GM19438 (cell line): ENCODE results near the gene PTPRE.
A peak's percentile ranks its signal among the peaks of the same experiment; 100 is the strongest.

ENCODE experiments used
- ATAC-seq: cut with Tn5 transposase; IDR thresholded peaks from one replicate; pipeline ENCODE4 v1.9.1; 2021; ENCODE audit warnings: low read depth; ENCODE audit not compliant: unreplicated experiment

Gene PTPRE

GRCh38 chr10:128068398-128069285 lies 161.7 kb downstream of the PTPRE start:
- ATAC-seq = peak; percentile 2

GRCh38 chr10:128069351-128070051 lies 162.6 kb downstream of the PTPRE start:
- peak; percentile 51 for ATAC-seq

DNA sequence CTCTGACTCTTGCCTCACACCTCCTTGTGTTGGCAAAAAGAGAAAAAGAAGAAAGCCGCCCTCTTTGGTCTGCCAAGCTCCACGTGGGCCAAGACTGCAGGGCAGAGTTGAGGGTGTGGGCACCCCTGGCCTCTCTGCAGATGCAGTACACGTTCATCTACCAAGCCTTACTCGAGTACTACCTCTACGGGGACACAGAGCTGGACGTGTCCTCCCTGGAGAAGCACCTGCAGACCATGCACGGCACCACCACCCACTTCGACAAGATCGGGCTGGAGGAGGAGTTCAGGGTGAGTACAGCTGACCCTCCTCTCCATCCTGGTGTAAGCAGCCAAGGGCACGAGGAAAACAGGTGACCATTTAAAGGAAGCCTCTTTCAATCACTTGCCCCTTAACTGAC lies 163.3 kb downstream of the PTPRE start:
- no peak for ATAC-seq

GRCh38 chr10:128070721-128071416 lies 164.0 kb downstream of the PTPRE start:
- ATAC-seq = no peak

DNA sequence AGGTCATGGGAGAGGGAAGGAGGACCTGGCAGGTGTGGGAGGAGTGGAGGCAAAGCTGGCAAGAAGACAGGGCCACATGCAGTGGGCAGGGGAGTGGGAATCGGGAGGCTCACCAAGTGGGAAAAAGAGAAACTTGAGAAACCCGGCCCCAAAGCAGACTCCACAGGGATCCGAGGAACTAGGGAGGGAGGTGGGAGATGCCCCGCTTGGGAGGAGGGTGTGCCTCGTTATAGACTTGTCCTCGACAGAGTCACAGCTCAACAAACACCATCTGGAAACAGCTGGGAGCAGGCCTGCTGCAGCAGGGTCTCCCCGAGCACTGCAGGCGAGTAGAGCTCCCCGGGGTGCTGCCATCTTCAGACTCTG lies 164.5 kb downstream of the PTPRE start:
- no peak for ATAC-seq

- no peak for ATAC-seq
These were observed 165.1 kb downstream of the PTPRE start for GRCh38 chr10:128072046-128072445.

- ATAC-seq = no peak
These were observed 166.2 kb downstream of the PTPRE start for GRCh38 chr10:128072941-128073645.

DNA sequence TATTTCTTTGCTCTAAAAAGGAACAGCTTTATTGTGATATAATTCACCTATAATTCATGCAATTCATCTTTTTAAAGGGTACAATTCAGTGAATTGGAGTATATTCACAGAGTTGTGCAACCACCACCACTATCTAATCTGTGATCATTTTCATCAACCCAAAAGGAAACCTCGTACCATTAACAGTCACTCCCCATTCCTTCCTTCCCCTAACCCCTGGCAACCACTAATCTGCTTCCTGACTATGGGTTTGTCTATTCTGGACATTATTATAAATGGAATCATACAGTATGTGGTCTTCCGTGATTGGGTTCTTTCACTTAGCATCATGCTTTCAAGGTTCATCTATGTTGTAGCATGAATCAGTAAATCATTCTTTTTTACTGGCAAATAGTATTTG lies 167.0 kb downstream of the PTPRE start:
- no peak for ATAC-seq

- ATAC-seq = no peak
These were observed 167.7 kb downstream of the PTPRE start for GRCh38 chr10:128074589-128074988.

GRCh38 chr10:128077155-128077875 lies 170.4 kb downstream of the PTPRE start:
- ATAC-seq = no peak

- peak; percentile 81 for ATAC-seq
These were observed 171.4 kb downstream of the PTPRE start for GRCh38 chr10:128078136-128078969.

GRCh38 chr10:128080231-128080630 lies 173.3 kb downstream of the PTPRE start:
- ATAC-seq = no peak

GRCh38 chr10:128080641-128081040 lies 173.7 kb downstream of the PTPRE start:
- no peak for ATAC-seq

DNA sequence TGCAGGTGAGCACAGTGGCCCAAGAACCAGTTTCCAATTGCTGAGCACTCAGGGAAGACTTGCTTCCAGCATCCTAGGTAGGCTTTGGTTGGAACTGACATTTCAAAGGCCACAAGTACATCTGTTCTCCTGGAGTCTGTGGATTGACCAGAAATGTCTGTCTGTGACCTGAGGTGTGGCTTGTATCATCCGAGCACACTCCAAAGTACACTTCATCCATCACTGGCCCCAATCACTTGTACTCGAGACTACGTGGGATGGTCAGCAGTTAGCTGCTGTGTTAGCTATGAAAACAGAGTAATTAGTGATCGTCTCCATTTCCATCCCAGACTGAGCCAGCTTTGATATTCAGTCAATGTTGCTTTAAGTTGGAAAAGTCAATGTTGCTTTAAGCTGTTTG lies 174.3 kb downstream of the PTPRE start:
- ATAC-seq = no peak

DNA sequence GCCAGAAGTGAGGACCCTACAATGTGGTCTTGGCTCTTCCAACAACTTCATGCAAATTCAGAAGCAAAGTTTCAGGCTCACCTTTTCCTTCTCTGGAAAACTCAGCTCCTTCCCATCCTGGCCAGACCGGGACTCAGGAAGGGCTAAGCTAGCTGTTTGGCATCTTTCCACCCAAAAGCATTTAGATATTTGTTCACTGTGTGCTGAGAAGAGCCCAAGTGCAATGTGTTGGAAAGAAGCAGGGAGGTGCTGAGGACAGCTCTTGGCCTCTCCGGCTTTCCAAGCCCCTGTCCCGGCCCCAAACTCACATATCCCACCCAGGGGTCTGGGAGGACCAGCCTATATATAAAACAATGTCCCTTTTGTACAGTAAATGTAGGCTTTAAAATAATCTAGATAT lies 174.8 kb downstream of the PTPRE start:
- no peak for ATAC-seq

DNA sequence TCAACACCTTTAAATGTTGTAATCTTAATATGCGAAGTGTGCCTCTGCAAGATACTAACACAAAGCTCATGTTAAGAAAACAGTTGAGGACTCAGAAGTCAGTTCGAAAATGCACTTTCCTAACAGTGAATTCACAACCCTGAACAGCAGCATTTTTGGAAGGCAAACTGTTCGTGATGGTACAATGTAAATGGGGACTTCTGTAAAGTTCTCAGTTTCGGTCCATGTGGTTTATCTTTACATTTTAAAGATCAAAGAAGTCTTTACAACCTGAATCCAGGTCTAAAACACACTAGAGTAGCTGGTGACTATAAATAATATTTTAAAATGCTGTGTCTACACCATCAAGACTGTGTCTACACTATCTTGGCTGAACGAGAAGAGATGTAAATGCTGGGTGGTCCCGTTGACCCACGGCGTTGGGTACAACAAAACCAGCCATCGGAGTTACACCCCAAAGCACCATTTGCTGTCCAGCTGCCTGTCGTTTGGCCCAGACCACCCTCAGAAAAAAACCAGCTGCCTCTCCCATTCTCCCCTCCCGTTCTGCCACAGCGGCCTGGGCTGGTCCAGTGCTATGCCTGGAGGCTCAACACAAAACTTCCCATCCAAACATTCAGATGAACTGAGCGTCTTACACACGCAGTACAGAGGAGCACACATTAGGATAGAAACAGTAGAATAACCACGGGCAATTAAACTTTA lies 176.4 kb downstream of the PTPRE start:
- ATAC-seq = no peak

DNA sequence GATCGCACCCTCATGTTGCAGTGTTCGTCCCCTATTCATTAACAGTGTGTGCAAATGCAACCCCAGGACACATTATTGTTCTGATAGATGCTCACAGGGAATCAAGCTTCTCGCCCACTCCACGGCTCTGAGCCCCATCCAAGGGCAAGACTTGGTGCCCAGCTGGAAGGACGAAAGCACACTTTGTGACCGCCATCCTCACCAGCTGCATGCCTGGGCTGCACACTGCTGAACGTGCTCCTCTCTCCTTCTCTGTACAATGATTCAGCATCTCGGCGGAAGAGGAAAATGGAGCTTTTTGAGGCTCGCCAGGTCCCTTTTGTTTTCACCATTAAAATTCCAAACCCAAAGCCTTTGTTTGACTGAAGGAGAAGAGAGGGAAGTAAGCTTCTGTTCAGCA lies 177.5 kb downstream of the PTPRE start:
- ATAC-seq = no peak

DNA sequence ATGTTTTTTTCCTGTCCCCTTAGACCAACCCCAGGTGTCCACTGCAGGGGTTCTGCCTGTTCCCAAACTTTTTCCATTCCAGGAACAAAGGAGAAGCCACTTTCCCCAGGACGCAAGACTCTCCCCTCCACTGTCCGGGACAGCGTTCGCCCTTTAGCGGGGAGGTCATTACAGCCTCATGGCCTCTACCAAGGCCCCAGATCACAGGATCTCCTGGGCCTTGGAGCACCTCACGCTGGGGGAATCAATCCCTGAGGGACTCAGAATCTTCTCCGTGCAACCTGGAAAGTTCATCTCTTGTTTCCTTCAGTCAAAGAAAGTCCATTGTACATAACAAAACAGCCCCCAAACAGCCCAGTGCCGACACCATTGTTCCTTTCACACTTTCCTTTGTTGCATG lies 178.1 kb downstream of the PTPRE start:
- ATAC-seq = no peak
